Large intestine (tissue), 3 donors: ENCODE data around the gene NCK2. TPM values are rescaled to one million over a fixed set of nuclear protein-coding genes. Genes with fewer than 3 reads are reported as not detected.

Experiments used
- DNase-seq, 2 donors: peaks; one replicate each; pipeline versions ENCODE4 v3.0.0 to v3.0.0-alpha.2; 2013
- H3K27ac ChIP-seq: one replicate; pipeline ENCODE4 v1.5.1; 2013; ENCODE audit warnings: low read length
- H3K27me3 ChIP-seq: 2 replicates; pipeline ENCODE4 v1.6.1; 2013; ENCODE audit warnings: low read length; ENCODE audit not compliant: control insufficient read depth, insufficient read depth
- H3K36me3 ChIP-seq: 2 replicates; pipeline ENCODE4 v1.6.1; 2013; ENCODE audit warnings: low read length; ENCODE audit not compliant: control insufficient read depth, insufficient read depth
- H3K4me1 ChIP-seq: one replicate; pipeline ENCODE4 v1.6.1; 2013; ENCODE audit warnings: low read length; ENCODE audit not compliant: control insufficient read depth, insufficient read depth
- H3K4me3 ChIP-seq: one replicate; pipeline ENCODE4 v1.5.1; 2013; ENCODE audit warnings: low read length
- H3K9me3 ChIP-seq: one replicate; pipeline ENCODE4 v1.6.1; 2013; ENCODE audit warnings: mild to moderate bottlenecking, low read depth, low read length, moderate library complexity; ENCODE audit not compliant: control insufficient read depth
- WGBS: methylation state at CpG from one replicate; pipeline ENCODE4 v1.1.5; 2013; ENCODE audit warnings: low lambda C conversion rate; ENCODE audit not compliant: insufficient coverage; 5-methylcytosine and 5-hydroxymethylcytosine counted together
- polyA plus RNA-seq: library from polyadenylated mRNA; unstranded; fragments of 120-200 nt; gene quantifications from one replicate; pipeline ENCODE4 v1.2.1, GENCODE V29; 2013

The NCK2 gene
- polyA plus RNA-seq, 1 donor: 58.9 TPM

DNA sequence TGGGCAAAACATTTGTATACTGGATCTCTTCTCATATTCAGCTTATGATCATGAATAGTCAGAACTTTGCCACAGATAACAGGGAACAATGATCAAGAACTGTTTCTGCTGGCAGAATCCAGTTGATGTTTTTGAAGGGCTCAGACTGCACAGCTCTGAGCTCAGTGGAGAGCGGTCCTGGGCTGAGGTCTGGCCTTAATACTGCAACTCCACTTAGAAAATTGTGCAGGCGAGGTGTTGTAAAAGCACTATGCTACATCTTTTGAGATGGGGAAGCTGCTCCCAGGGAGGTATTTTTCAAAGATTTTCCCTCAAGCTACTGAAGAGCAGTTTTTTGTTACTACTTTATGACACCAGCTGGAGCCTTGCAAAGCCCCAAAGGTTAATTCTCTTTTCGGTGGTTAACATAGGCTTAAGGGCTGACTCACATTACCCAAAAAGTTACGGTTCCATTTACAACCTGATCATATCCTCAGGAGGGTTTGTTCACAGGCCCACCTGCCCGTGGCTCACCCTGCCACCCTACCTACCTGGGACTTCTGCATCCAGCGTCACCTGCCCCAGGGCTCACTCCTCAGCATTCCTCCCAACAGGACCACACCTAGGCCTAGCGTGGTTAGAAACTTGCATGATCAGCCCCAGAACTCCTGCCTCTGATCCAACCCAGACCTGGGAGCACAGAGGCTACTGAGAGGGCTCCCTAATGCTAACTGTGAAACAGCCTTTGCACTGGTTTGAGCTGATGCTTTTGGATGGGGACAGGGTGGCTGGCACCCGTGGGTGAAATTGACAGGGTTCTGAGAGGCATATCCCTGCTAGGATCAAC lies 114.4 kb downstream of the NCK2 start:
- H3K27ac ChIP-seq: no peak overlapping the region
- no CpG with 5 or more reads among the region's 8 CpGs for WGBS
- no peaks in the 10 kb centered on the region for H3K9me3 ChIP-seq
- DNase-seq: no peak
- H3K27me3 ChIP-seq: no peaks in the 10 kb centered on the region
- no peak overlapping the region for H3K4me3 ChIP-seq
- peaks cover 40% of the 10 kb centered on the region for H3K36me3 ChIP-seq
- H3K4me1 ChIP-seq: no peaks in the 10 kb centered on the region

DNA sequence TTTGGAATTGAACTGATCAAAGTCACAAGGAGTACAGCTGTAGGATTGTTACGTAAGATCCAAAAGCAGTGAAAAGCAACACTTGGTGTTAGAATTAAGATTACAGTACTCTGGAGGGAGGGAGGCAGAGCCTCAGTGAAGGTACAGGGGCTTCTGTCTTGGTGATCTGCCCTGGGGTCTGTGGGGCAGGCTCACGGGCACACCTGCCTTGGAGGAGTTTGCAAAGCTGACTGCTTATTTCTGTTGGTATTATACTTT lies 114.9 kb downstream of the NCK2 start:
- Histone ChIP-seq H3K4me3 (no peak overlapping the region), H3K4me1 (no peaks in the 10 kb centered on the region), H3K27me3 (no peaks in the 10 kb centered on the region), H3K9me3 (no peaks in the 10 kb centered on the region), H3K36me3 (peaks cover 40% of the 10 kb centered on the region), H3K27ac (no peak overlapping the region)
- no peak for DNase-seq
- no CpG with 5 or more reads among the region's 2 CpGs for WGBS

DNA sequence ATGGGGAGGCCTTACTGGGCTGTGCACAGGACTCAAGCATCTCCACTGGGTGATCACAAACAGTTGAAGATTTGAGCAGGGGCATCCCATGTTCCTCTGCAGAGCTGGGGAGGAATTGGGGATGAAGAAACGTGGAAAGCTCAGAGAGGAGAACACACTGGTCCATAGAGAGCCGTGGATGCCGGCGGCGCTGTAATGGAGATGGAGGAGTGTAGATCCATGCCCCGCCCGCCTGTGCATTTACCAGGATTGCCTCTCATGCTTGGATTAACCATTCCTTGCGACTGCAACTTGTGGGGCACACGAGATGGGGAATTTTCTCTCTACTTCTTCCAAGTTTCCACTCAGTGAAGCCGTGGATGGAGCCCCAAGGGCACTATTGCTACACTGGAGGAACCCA lies 115.9 kb downstream of the NCK2 start:
- H3K36me3 ChIP-seq: peaks cover 34% of the 10 kb centered on the region
- H3K27ac ChIP-seq: no peak overlapping the region
- no peaks in the 10 kb centered on the region for H3K9me3 ChIP-seq
- no peak for DNase-seq
- H3K27me3 ChIP-seq: no peaks in the 10 kb centered on the region
- no peaks in the 10 kb centered on the region for H3K4me1 ChIP-seq
- no peak overlapping the region for H3K4me3 ChIP-seq
- no CpG with 5 or more reads among the region's 10 CpGs for WGBS

DNA sequence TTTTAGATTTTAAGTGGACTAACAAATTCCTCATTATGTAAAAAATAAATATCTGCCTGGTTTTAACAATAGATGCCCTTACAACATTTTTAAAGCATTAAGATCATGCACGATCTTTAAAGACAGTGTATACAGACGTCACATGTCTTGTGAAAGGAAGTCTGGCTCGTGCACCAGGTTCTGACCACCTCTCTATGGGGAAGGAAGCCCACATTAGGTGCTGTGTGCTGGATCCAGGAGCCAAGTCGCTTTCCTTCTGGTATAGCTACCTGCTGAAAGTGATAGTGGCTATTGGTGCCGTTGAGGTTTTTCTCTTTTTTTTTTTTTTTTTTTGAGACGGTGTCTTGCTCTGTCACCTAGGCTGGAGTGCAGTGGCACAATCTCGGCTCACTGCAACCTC lies 116.5 kb downstream of the NCK2 start:
- Histone ChIP-seq H3K4me3 (no peak overlapping the region), H3K4me1 (no peaks in the 10 kb centered on the region), H3K9me3 (no peaks in the 10 kb centered on the region), H3K36me3 (peaks cover 31% of the 10 kb centered on the region), H3K27ac (no peak overlapping the region), H3K27me3 (no peaks in the 10 kb centered on the region)
- WGBS: no CpG with 5 or more reads among the region's 7 CpGs
- no peak for DNase-seq

DNA sequence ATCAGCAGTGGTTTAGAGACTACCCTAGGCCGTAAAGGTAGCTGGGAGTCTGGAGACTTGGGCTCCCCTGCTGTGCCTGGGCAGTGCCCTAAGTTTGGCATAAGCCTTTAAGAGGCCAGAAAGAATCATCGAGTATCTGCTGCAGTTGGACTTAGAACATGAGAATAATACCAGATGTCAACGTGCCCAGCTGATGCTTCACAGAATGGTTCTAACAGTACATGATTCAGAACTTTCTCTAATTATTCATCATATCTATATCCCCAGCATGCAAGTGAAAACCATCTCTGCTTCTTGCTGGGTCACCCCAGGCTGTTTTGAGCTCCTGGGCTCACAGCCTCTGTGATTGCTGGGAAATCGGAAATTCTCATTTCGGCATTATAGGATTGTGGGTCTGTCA lies 118.1 kb downstream of the NCK2 start:
- DNase-seq: no peak
- no CpG with 5 or more reads among the region's 5 CpGs for WGBS
- H3K4me3 ChIP-seq: no peak overlapping the region

DNA sequence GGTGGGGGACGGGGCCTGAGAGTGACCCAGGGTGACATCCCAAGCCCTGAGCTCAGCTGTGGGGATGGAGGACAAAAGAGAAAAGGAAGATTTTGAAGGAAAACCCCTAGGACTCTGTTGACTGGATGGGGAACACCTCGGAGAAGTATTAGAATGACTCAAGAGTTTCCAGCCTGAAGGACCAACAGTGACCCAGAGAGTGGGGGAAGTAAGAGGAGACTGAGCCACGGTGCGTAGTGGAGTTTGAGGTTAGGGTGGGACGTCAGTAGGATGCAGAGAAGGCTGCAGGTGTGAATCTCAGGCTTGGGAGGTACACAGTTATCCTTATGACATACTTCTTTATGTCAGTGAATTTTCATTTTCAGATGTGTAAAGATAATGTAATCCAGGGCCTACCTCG lies 119.5 kb downstream of the NCK2 start:
- no peak for DNase-seq
- Histone ChIP-seq H3K36me3 (peaks cover 31% of the 10 kb centered on the region), H3K4me1 (no peaks in the 10 kb centered on the region), H3K27ac (no peak overlapping the region), H3K9me3 (no peaks in the 10 kb centered on the region), H3K27me3 (no peaks in the 10 kb centered on the region), H3K4me3 (no peak overlapping the region)
- 90% methylated on average over 2 of the region's 6 CpGs for WGBS

More for the DNA sequence above, 118.1 kb downstream of the NCK2 start:
- Histone ChIP-seq H3K9me3 (no peaks in the 10 kb centered on the region), H3K4me1 (no peaks in the 10 kb centered on the region), H3K27me3 (no peaks in the 10 kb centered on the region), H3K36me3 (peaks cover 24% of the 10 kb centered on the region), H3K27ac (no peak overlapping the region)

DNA sequence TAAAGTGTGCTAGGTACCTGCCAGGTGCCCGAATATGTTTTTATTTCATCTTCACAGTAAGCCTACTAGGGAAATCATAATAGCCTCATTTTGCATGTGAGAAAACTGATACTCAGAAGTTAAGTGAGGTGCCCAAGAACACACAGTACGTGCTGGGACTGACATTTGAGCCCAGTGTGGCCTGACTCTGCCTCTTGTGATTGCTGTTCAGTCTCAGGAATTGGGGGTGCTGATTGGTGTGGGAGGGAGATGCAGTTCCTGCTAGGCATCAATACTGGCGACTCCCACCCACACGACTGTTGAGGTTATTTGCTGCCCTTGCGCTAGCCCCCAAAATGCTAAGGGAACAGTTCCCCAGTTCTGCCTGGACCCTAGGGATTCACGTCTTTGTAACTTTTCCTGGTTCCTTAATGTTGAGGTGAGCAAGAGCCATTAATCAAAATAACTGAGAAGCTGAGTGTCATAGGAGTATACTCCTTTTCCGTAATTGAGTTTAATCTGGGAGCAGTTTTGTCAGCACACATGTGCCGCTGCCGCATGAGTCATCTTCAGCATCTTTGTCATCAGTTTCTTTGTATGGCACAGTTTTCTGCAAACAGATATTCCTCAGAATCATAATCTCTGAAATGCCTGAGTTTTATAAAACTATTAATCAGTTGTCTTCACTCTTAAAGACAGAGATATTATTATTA lies 120.7 kb downstream of the NCK2 start:
- Histone ChIP-seq H3K27me3 (no peaks in the 10 kb centered on the region), H3K4me3 (no peak overlapping the region), H3K27ac (no peak overlapping the region), H3K9me3 (no peaks in the 10 kb centered on the region), H3K36me3 (peaks cover 33% of the 10 kb centered on the region), H3K4me1 (no peaks in the 10 kb centered on the region)
- no peak for DNase-seq
- WGBS: no CpG with 5 or more reads among the region's 9 CpGs

DNA sequence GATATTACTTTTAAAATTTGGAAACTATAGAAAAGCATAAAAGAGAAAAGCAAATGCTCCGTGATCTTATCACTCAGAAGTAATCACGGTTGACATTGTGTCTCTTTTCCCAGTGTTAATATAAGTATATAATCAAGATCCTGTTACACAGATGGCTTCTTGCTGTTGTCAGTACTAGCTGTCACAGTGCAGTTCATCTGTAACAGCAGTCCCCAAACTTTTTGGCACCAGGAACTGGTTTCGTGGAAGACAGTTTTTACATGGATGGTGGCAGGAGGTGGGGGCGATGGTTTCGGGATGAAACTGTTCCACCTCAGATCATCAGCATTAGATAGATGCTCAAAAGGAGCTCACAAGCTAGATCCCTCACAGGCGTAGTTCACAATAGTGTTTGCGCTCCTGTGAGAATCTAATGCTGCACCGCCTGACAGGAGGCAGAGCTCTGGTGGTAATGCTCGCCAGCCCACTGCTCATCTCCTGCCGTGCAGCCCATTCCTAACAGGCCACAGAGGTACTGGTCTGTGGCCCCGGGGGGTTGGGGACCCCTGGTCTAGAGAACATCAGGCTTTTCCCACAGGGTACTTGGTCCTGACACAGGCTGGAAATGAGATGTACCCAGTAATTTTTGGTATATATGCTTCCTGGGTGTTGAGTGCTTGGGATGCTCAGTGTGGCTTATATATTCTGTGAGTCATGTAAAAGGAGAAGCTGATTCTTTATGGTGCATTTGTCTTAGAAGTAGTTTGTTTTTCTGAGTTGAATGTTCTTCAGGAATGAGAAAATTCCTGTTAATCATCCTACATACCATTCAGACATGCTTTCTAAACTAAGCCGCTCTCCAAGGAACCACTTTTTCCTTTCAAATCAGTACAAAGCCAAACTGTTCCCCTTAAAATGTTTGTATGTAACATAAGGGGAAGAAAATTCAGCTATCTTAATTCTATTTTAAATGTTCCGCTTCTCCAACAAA lies 121.8 kb downstream of the NCK2 start:
- no peak overlapping the region for H3K4me3 ChIP-seq
- no peak overlapping the region for H3K27ac ChIP-seq
- no peaks in the 10 kb centered on the region for H3K9me3 ChIP-seq
- no peaks in the 10 kb centered on the region for H3K27me3 ChIP-seq
- WGBS: 76% methylated on average over 3 of the region's 13 CpGs
- peaks cover 35% of the 10 kb centered on the region for H3K36me3 ChIP-seq
- no peaks in the 10 kb centered on the region for H3K4me1 ChIP-seq
- no peak for DNase-seq

DNA sequence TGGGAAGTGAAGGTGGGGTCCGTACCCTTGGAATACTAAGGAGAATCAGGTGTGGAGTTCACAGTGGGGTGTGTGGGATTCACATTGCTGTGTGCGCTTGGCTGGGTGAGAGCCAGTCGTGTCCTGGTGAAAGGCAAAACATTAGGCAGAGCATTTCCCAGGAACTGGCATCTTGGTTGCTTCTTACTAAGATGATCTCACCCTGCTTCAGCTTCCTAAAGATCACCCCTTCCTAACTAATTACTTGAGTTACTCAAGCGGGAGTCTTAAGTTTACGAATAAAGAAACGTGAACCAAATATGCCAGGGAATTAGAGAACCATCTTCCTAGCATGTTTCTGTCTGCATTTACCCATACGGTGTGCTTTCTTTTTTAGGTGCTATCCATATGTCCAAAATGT lies 122.9 kb downstream of the NCK2 start:
- DNase-seq: no peak
- WGBS: 91% methylated on average over 4 of the region's 7 CpGs
- Histone ChIP-seq H3K27ac (no peak overlapping the region), H3K9me3 (no peaks in the 10 kb centered on the region), H3K36me3 (peaks cover 38% of the 10 kb centered on the region), H3K4me3 (no peak overlapping the region), H3K27me3 (no peaks in the 10 kb centered on the region), H3K4me1 (no peaks in the 10 kb centered on the region)

DNA sequence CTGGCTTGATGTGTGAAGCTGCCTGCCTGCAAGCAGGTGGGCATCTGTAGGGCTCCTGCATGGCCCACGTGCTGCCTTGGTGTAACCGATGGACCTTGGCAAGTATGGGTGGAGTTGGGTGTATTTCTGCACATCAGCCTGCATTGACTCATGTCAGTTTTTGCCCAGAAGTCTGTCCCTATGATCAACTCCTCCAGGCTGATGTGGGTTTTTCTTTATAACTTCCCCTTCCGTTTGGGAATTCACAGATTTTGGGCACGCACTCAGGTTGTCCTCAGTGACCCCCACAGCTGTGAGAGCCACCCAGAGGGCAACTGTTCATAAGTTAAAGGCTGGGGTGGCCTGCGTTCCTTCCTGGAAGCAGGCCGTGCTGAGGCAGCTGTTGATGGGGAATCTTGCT lies 123.3 kb downstream of the NCK2 start:
- DNase-seq: no peak
- no CpG with 5 or more reads among the region's 6 CpGs for WGBS
- no peaks in the 10 kb centered on the region for H3K4me1 ChIP-seq
- no peak overlapping the region for H3K27ac ChIP-seq
- peaks cover 36% of the 10 kb centered on the region for H3K36me3 ChIP-seq
- H3K9me3 ChIP-seq: no peaks in the 10 kb centered on the region
- H3K27me3 ChIP-seq: no peaks in the 10 kb centered on the region
- no peak overlapping the region for H3K4me3 ChIP-seq
